C1 segment of cervical spinal cord (tissue), 14 donors: ENCODE data around the gene KMT2C.
"Not testable (repeated sequence)": the region's sequence is repeated elsewhere in the genome, so short reads cannot be mapped to it uniquely, and the experiment has no call there.

Experiments used
- DNase-seq, 14 donors: peaks; one replicate each; lab custom pipeline; 2025; lab: John Stamatoyannopoulos, UW

The KMT2C gene

DNA sequence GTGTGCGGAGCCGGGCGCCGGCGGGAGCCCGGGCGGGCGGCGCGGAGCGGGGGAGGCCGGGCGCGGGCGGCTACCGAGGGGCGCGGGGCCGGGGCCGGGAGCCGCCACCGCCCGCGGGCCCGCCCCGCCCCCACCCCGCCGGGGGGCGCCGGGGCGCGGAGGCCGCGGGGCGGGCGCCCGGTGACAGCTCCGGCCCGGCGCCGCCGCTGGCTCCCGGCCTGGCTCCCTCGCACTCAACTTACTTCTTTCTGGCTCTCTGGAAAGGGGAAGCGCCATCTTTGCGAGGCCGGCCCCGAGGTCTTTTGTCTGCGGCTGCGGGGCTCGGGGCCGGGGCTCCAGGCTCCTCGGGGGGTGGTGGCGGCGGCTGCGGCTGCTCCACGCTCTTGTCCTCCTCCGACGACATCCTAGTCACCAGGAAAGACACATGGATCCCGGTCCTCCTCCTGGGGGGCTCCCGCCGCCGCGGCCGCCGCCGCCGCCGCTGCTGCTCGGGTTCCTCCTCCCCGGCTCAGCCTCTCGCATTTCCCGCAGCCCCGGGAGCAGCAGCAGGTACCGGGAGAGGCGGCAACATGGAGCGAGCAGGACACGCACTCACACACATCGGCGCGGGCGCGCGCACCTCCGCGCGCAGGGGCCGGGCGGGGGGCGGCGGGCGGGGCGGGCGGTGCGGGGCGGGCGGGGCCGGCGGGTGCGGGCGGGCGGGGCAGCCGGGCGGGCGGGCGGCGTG, at the start of gene KMT2C:
TSS of gene KMT2C (minus strand) at position 620 of the 727 bp plus-strand sequence. CDS start at position 403, 217 bp downstream.
- peak in 11 of 14 donors; percentile 13 to 73 (median 34) for DNase-seq

DNA sequence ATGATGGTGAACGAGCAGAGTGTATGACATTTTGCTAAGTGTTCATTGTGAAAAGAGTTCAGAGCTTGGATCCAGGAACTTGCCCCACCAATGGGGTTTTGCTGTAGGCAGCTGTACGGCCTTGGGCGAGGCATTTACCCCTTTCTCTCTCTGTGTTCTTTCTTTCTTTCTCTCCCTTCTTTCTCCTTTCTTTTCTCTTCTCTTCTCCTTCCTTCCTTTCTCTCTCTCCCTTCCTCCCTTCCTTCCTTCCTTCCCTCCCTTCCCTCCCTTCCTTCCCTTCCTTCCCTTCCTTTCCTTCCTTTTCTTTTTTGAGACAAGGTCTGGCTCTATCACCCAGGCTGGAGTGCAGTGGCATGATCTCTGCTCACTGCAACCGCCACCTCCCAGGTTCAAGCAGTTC, 45.3 kb upstream of the KMT2C start:
- DNase-seq: no peak

DNA sequence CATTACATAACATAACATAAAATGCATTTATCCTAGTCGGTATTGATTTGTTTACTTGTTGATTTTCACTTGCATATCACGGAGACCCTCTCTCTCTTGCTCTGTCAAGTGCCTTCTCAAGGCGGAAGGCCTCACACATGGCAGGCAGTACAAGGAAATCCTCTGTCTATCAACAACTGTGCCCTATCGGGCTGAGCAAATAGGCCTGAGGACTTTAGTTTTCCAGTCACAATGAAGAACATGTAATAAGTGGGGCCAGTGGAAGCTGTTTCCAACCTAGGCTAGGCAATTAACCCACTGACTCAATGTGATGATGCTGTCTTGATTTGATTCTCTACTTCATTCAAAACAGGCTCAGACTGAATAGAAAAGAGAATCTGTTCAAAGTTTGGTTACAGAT, 44.9 kb upstream of the KMT2C start:
- no peak for DNase-seq

DNA sequence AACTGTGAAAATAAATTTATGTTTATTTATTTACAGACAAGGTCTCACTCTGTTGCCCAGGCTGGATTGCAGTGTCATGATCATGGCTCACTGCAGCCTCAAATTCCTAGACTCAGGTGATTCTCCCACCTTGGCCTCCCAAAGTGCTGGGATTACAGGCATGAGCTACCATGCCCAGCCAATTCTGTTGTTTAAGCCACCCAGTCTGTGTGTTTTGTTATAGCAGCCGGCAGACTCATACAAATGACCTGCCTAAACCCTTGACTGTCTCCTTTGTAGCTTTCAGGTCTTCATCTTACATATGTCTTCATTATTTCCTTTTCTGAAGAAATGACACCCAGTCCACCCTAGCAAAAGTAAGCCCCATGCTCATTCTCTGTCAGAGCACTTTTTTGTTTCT, 43.8 kb upstream of the KMT2C start:
- no peak for DNase-seq

DNA sequence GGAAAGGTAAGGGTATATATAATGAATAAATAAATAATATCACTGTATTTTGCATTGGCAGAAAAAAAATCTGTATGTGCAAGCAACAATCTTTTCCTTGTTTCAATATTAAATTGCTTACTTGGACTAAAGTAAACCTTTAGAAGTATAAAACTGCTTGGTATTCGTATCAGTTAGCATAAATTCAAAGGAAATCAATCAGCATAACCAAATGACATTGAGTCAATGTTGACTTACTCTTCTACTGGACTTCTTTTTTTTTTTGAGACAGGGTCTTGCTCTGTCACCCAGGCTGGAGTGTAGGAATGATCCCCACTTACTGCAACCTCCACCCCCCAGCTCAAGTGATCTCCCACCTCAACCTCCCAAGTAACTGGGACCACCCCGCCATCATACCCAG, 42.3 kb upstream of the KMT2C start:
- no peak for DNase-seq

DNA sequence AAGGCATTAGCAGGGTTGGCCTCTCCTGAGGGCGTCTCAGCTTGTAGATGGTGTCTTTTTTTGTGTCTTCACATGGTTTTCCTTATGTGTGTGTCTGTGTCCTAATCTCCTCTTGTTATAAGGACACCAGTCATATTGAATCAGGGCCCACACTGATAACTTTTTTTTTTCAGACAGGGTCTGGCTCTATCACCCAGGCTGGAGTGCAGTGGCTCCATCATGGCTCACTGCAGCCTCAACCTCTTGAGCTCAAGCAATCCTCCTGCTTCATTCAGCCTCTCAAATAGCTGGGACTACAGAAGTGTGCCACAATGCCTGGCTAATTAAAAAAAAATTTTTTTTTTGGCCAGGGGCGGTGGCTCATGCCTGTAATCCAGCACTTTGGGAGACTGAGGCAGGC, 41.3 kb upstream of the KMT2C start:
- no peak for DNase-seq

DNA sequence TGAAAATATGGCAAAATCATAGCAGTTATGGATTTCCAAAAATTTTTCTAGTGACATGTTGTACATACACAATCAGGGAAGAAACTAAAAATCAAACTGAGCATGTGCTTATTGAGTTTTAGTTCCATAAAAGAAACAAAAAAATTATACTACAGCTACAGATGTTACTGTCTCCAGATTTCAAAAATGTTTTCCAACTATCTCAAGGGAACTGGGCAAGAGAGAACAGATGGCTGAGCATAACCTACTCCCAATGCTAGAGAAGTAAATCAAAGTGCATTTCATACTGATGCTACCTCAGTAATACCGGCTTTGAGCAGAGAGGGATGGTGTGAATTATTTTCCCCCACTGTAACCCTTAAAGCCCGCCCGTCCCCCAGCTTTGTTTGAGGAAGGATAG, 40.7 kb upstream of the KMT2C start:
- no peak for DNase-seq

DNA sequence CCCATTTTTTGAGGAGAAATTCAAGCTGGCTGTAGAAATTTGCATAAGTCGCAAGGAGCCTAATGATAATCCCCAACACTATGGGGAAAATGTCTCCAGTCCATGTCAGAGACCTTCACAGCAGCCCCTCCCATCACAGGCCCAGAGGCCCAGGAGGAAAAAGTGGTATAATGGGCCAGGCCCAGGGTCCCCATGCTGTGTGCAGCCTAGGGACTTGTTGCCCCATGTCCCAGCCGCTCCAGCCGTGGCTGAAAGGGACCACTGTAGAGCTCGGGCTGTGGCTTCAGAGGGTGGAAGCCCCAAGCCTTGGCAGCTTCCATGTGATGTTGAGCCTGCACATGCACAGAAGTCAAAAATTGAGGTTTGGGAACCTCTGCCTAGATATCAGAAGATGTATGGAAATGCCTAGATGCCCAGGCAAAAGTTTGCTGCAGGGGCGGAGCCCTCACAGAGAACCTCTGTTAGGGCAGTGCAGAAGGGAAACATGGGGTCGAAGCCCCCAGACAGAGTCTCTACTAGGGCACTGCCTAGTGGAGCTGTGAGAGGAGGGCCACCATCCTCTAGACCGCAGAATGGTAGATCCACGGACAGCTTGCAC, 35.3 kb upstream of the KMT2C start:
- not testable (repeated sequence) for DNase-seq

DNA sequence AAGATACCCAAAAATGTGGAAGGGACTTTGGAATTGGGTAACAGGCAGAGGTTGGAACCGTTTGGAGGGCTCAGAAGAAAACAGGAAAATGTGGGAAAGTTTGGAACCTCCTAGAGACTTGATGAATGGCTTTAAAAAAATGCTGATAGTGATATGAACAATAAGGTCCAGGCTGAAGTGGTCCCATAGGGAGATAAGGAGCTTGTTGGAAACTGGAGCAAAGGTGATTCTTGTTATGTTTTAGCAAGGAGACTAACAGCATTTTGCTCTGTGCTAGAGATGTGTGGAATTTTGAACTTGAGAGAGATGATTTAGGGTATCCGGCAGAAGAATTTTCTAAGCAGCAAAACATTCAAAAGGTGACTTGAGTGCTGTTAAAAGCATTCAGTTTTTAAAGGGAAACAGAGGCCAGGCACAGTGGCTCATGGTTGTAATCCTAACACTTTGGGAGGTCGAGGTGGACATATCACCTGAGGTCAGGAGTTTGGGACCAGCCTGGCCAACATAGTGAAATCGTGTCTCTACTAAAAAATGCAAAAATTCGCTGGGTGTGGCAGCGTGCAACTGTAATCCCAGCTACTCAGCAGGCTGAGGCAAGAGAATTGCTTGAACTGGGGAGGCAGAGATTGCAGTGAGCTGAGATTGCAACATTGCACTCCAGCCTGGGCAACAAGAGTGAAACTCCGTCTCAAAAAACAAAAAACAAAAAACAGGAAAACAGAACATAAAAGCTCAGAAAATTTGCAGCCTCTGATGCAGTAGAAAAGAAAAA, 34.6 kb upstream of the KMT2C start:
- not testable (repeated sequence) for DNase-seq

DNA sequence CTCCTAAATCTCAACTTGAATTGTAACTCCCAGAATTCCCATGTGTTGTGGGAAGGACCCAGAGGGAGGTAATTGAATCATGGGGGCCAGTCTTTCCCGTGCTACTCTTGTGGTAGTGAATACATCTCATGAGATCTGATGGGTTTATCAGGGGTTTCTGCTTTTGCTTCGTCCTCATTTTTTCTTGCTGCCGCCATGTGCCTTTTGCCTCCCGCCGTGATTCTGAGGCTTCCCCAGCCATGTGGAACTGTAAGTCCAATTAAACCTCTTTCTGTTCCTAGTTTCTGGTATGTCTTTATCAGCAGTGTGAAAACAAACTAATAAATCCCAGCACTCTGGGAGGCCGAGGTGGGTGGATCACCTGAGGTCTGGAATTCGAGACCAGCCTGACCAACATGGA, 33.8 kb upstream of the KMT2C start:
- DNase-seq: not testable (repeated sequence)

DNA sequence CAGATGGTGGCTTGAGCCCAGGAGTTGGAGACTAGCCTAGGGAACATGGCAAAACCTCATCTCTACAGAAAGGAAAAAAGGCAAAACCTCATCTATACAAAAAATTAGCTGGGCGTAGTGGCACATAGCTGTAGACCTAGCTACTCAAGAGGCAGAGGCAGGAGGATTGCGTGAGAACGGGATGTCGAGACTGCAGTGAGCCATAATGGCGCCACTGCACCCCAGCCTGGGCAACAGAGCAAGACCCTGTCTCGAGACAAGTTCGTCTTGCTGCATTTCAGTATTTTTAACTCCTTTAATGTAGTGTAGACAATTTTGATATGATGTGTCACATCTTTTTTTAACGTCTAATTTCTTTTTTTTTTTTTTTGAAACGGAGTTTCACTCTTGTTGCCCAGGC, 31.4 kb upstream of the KMT2C start:
- no peak for DNase-seq

DNA sequence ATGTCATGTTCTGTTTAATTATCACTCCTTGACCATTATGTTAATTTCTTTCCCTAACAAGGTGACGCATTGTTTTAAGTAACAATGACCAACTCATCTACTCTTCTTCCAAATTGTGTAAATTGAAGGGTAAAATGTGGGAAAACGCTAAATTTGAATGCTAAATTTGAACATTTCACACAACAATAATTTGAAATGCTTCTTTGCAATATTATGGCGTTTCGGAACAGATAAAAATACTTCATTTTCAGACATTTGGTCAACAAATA, 29.2 kb upstream of the KMT2C start:
- DNase-seq: no peak

DNA sequence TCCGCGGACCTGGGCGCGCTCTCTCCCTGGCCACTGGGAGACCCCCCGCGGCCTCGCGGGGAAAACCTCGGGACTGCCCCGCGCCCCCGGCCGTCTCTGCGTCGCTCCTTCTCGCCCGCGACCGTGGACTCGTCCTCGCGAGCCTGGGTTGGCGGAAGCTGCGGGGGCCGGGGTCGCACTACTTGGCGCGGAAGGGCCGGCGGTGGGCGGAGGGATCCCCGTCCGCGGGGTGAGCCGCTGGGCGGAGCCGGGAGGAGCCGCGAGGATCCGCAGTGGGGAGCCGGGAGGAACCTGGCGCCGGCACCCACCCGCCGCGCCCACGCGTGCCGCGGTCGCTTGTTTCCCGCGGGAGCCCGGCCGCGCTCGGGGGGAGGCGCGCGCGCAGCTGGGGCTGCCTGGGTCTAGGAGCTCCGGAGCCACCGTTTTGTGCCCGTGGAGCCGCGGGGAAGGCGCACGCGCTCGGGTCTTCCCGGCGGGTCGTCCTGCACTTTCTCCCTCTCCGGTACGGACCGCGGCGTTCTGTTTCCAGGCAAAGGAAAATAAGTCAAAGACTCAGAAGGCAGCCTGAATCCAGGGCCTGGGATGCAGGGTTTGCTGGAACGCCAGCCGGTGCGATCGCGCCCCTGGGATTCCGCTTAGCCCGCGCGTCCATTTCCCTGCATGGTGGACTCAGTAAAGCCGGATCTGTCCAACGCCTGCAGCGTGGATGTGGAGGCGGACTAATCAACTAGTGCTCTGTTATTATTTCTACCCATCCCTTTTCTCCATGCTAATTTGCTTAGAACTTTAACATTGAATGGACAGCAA, 28.7 kb upstream of the KMT2C start:
- peak in 13 of 14 donors; percentile 13 to 89 (median 76) for DNase-seq

DNA sequence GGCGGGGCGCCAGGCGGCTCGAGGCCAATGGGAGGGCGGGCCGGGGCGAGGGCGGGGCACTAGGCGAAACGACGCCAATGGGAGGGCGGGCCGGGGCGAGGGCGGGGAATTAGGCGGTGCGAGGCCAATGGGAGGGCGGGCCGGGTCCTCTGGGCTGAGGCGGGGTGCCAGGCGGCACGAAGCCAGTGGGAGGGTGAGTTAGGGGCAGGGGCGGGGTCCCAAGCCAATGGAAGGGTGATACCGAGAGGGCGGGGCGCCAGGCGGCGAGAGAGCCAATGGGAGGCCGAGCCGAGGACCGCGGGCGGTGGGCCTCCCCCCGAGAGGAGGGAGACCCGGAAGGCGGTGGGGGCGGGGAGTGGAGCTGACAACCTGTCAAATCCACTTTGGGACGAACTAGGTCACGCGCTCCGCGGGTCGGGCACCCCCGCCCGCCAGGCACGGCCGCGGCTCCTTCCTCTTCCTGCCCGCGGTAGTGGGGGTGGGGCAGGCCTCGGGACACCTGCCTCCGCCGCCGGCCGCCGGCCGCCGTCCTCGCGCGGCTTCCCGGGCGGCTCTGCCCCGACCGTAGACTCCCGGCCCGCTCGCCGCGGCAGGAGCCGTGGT, 28.0 kb upstream of the KMT2C start:
- peak; percentile 98 to 100 (median 100) for DNase-seq

DNA sequence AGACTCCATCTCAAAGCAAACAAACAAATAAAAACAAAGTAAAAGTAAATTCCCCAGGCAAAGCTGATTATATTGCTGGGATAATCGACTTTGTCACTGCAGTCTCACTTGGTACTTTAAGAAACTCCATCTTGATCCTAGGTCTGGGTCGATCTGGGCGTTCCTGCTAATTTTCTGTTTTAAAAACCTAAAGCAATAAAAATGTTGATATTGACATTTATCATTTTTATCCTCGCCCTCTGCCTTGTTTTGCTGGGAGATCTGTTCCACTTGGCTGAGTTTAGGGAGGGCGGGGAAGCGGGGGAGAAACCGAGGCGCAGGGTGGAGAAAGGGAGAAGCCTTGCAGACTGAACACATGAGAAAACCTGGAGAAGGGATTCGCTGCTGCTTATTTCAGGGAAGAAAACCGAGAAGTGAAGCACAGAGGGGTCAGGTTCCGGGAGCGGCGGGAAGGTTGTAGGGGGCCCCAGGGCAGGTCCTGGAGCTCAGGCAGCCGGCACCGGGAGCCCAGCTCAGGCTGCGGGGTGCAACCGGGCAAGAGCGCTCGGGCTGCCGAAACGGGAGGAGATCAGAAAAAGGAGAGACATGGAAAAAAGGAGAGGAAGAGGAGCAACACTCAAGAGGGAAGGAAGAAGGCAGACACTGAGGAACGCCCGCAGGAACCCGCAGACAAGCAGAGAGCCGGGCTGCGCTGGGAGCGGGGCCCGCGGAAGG, 27.3 kb upstream of the KMT2C start:
- peak in 1 of 14 donors; percentile 85 for DNase-seq

DNA sequence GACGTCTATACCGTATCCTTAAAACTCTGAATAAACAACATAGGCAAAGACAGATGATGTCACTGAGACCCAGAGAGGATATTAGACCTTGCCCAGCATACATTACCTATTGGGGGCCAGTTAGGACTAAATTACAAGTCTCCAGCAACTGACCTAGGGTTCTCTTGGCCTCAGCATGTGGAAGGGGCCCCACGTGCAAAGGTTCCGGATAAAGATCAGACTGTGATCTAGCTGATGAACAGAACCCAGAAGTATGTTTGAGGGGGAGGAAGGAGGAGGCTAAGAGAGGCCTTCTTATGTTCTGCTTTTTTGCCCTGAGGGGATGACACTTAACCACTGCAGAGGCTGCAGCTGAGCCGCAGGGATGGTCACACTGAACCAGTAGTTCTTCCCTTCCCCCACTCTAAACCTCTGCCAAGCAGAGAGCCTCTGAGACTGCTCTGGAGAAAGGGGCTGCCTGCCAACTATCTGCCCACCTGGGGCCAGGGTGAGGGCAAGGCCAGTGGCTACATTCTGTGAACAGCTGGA, 24.0 kb upstream of the KMT2C start:
- DNase-seq: peak in 5 of 14 donors; percentile 5 to 10 (median 7)

DNA sequence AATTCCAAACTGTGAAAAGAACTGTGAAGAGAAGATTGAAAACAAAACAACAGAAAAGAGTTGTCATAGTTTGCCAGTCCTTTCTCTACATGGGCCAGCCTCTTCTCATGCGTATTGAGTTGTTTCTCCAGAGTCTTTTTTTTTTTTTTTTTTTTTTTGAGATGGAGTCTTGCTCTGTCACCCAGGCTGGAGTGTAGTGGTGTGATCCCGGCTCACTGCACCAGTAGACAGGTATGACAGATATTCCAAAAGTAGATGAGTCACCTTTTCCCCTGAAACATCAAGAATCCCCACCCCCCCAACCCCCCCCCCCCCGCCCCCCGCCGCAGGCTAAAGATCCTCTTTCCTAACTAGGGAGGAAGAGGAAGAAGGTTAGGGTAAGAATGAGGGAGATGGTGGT, 15.6 kb upstream of the KMT2C start:
- no peak for DNase-seq

DNA sequence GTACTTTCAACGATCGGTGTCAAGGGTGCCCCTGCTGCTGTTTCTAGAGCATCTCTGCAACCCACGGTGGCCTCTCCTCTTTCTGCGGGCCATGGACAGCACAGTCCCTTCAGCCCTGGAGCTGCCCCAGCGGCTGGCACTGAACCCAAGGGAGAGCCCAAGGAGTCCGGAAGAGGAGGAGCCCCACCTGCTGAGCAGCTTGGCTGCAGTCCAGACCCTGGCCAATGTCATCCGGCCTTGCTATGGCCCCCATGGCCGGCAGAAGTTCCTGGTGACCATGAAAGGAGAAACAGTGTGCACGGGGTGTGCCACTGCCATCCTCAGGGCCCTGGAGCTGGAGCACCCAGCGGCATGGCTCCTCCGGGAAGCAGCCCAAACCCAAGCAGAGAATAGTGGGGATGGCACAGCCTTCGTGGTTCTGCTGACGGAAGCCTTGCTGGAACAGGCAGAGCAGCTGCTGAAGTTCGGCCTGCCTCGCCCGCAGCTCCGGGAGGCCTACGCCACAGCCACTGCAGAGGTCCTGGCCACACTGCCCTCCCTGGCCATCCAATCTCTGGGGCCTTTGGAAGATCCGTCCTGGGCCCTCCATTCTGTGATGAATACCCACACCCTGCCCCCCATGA, 9.7 kb upstream of the KMT2C start:
- not testable (repeated sequence) for DNase-seq

DNA sequence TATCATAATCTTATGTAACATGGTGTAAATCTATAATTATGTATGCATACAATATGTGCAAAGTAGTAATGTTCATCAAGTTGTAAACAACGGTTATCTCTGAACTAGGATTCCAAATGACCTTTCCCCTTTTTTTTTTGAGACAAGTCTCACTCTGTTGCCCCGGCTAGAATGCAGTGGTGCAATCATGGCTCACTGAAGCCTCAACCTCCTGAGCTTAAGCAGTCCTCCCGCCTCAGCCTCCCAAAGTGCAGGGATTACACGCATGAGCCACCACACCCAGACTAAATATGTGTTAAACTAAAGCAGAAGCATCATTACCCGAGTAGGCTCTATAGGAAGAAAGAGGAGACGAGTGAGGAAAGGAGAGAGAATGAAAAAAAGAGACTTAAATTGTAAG, 7.8 kb upstream of the KMT2C start:
- DNase-seq: no peak

DNA sequence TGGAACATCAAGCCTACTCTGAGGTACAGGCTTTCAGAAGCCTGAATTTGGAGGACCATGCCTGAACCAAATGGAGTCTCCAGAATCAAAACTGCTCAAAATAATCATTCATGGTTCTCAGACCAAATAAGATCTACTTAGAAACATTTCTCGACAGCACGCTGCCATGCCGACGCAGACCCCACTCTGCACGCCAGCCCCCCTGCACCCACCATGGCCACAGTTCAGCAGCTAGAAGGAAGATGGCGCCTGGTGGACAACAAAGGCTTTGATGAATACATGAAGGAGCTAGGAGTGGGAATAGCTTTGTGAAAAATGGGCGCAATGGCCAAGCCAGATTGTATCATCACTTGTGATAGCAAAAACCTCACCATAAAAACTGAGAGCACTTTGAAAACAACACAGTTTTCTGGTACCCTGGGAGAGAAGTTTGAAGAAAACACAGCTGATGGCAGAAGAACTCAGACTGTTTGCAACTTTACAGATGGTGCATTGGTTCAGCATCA, 6.6 kb upstream of the KMT2C start:
- DNase-seq: no peak
